Progenitor cell of endocrine pancreas (in vitro differentiated cells): ENCODE data around the gene PPP2R2C. TPM values are rescaled to one million over a fixed set of nuclear protein-coding genes. Genes with fewer than 3 reads are reported as not detected.

Experiments
- DNase-seq: peaks from one replicate; pipeline ENCODE4 v3.0.0; 2021; ENCODE audit warnings: low spot score; ENCODE audit not compliant: unreplicated experiment
- H3K27ac Mint-ChIP-seq: 2 replicates; pipeline ENCODE4 v1.8.0; 2021; ENCODE audit warnings: mild to moderate bottlenecking, moderate library complexity, mixed read lengths
- H3K27me3 Mint-ChIP-seq: 2 replicates; pipeline ENCODE4 v1.8.0; 2021; ENCODE audit warnings: mixed read lengths
- H3K36me3 Mint-ChIP-seq: 2 replicates; pipeline ENCODE4 v1.8.0; 2022; ENCODE audit warnings: mixed read lengths; ENCODE audit not compliant: insufficient read depth
- H3K4me1 Mint-ChIP-seq: 2 replicates; pipeline ENCODE4 v1.8.0; 2021; ENCODE audit warnings: low read depth, mixed read lengths
- H3K4me3 Mint-ChIP-seq: 2 replicates; pipeline ENCODE4 v1.8.0; 2021; ENCODE audit warnings: low read depth, mild to moderate bottlenecking, moderate library complexity, mixed read lengths
- H3K9me3 Mint-ChIP-seq: 2 replicates; pipeline ENCODE4 v1.8.0; 2021; ENCODE audit warnings: low read depth, mixed read lengths
- CTCF ChIP-seq: fragments of 200-600 bp; sonication (generic); IDR thresholded peaks from one replicate; pipeline ENCODE4 v1.5.0; 2021; ENCODE audit warnings: antibody characterized with exemption, mild to moderate bottlenecking; ENCODE audit not compliant: unreplicated experiment
- total RNA-seq: library from RNA; stranded (reverse); gene quantifications from 2 replicates; pipeline ENCODE4 v1.2.1, GENCODE V29; 2021

PPP2R2C gene
- total RNA-seq, 1 donor from 2014 or later: 0.19 TPM

- DNase-seq: no peak
- Mint-ChIP-seq H3K4me1 (no peaks in the 10 kb centered on the region), H3K9me3 (no peaks in the 10 kb centered on the region), H3K27ac (no peak overlapping the region), H3K4me3 (no peak overlapping the region), H3K36me3 (no peaks in the 10 kb centered on the region), H3K27me3 (peaks cover 23% of the 10 kb centered on the region)
- no peak for TF ChIP-seq CTCF
These were observed 90.8 kb downstream of the PPP2R2C start for GRCh38 chr4:6381571-6382123.

DNA sequence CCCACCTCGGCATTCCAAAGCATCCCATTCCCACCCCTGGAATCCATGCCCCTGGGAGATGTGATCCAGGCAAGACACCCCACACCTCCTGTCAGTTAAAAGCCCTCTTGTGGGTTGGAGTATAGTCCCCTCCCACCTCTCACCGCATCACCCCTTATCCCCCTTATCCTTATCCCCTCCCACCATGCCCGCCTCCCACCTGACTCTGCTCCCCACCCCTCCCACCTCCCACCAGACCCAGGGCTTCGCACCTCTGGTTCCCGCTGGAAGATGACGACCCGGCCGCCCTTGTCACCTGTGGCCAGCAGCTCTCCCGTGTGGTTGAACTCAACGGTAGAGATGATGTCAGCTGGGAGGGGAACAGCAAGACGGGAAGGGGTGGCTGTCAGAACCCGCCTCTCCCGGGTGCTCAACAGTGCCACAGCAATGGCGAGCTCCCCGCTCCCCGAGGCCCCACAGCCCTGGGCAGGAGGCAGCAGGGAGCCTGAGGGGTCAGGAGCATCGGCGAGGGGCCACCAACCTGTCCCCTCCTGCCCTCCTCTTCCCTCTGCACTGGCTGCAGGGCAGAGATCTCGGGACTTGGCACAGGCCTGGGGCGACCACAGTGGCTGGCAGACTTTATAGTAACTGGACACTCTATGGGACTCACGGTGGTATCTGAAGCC, 91.5 kb downstream of the PPP2R2C start:
- H3K36me3 Mint-ChIP-seq: no peaks in the 10 kb centered on the region
- DNase-seq: no peak
- no peaks in the 10 kb centered on the region for H3K4me1 Mint-ChIP-seq

DNA sequence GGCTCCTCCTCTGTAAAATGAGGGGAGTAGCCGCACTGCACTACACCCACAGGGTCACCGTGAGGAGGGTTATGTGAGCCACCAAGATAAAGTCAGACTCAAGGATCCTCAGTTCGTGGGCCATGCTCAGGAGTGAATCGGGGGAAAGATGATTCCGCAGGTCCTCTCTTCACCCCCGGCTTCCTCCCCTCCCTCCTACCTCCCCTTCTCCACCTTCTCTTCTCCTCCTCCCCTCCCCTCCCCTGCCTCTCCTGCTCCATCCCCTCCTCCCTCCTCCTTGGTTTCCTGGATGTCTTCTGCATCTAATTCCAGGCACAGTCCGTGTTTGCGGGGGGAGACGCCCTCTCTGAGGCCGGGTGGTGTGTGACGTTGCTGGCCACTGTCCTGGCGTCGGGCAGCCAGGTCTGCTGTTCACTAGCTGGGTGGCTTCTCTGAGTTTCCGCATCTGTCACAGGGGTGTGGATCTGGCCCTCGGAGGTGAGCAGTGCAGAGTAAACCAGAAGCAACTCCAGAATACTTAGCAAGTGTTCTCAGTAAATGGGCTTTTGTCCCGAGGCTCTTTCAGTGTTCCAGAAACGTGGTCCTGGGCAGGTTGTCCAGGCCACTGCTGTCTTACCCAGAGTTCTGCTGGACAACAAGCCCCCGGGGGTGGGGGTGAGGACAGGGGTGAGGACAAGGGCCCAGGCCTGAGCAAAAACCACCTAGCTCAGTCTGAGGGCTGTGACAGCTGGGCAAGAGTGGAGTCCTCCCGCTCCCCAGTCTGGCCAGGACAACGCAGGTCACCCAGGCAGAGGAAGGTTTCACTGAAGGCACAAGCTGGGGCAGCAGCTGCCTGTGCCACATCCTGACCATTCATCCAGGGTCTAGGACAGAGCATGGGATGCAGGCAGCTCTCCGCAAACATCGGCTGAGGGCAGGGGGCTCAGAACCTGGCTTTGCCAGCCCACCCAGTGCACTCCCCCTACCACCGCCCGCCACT, 92.4 kb downstream of the PPP2R2C start:
- Mint-ChIP-seq H3K4me3 (no peak overlapping the region), H3K4me1 (no peaks in the 10 kb centered on the region), H3K27me3 (peaks cover 25% of the 10 kb centered on the region), H3K27ac (no peak overlapping the region), H3K9me3 (no peaks in the 10 kb centered on the region), H3K36me3 (no peaks in the 10 kb centered on the region)
- no peak for DNase-seq
- no peak for TF ChIP-seq CTCF

More for the DNA sequence above, 91.5 kb downstream of the PPP2R2C start:
- no peak overlapping the region for H3K27ac Mint-ChIP-seq
- no peaks in the 10 kb centered on the region for H3K9me3 Mint-ChIP-seq
- no peak overlapping the region for H3K4me3 Mint-ChIP-seq
- TF ChIP-seq CTCF: no peak
- peaks cover 25% of the 10 kb centered on the region for H3K27me3 Mint-ChIP-seq

DNA sequence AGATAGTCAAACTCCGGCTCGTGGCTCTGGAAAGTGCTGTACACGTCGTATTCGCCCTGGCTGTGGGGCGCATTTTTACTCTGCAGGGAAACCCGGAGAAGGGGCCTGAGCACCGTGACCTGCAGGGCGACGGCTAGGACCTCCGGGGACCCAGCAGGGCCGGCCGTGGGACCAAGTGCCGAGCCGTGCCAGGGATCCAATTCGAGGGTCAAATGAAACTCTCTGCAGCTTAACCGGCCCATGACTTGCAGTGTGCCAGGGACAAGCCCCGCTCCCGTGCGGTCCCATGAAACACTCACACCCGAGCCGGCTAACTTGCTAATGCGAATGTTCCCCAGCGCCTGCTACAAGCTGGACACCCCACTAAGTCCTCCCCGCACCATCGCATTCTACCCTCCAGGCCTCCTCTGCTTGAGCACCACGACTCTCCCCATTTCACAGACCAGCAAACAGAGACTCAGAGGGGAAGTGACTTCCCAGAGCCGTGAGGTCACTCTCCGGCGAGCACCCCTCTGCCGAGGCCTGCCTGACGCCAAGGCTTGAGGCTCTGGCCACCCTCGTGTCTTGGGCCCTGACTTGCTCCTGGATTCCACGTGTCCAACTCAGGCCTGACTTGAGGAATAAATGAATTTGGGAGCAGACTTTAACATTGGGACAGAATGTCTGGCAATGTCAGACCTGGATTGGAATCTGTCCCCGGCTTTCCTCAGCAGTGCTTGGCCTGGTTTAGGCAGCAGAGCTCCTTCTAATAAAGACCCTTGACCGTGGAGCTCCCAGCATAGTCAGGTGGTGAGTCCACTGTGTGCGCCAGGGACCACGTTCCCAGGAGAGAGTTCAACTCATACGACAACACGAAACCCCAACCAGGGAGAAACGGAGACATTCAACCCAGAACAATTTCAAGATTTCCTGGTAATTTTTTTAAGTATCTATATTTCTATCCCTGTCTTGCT, 93.6 kb downstream of the PPP2R2C start:
- no peaks in the 10 kb centered on the region for H3K36me3 Mint-ChIP-seq
- no peak overlapping the region for H3K4me3 Mint-ChIP-seq
- peaks cover 25% of the 10 kb centered on the region for H3K27me3 Mint-ChIP-seq
- H3K4me1 Mint-ChIP-seq: no peaks in the 10 kb centered on the region
- no peak for DNase-seq
- no peaks in the 10 kb centered on the region for H3K9me3 Mint-ChIP-seq
- no peak overlapping the region for H3K27ac Mint-ChIP-seq
- no peak for TF ChIP-seq CTCF
